ENCODE measurements around the gene LARGE1. TPM values are rescaled to one million over a fixed set of nuclear protein-coding genes. Genes with fewer than 3 reads are reported as not detected.
"Not testable (repeated sequence)": the region's sequence is repeated elsewhere in the genome, so short reads cannot be mapped to it uniquely, and the experiment has no call there.

The LARGE1 gene
- total and polyA plus RNA-seq, 2 donors (not counting 1 experiment from before 2014, with no cell fraction given): 14.1 to 19.2 TPM

GRCh38 chr22:33569559-33569958 is 350.7 kb downstream of the LARGE1 start:
- no peaks in the 10 kb centered on the region for H4K20me1 ChIP-seq (ENCODE audit: control insufficient read depth, extremely low read depth, insufficient read depth, low read length)

GRCh38 chr22:33569018-33569417 is 351.3 kb downstream of the LARGE1 start:
- no peaks in the 10 kb centered on the region for H3K4me1 ChIP-seq (ENCODE audit: control insufficient read depth, extremely low read depth, insufficient read depth, low read length)
- no peak for DNase-seq (ENCODE audit: low read depth in 2 of 2)
- no peak overlapping the region for H3K4me3 ChIP-seq (replicated peaks in 1 of 4; ENCODE audit: control extremely low read depth in 1 of 4, insufficient read depth in 1 of 4, low read depth in 3 of 4, low read length in 4 of 4)
- H3K36me3 ChIP-seq (ENCODE audit: control insufficient read depth, insufficient read depth, low read length): no peaks in the 10 kb centered on the region
- no peak overlapping the region for H3K4me2 ChIP-seq (ENCODE audit: extremely low read depth, insufficient read depth, low read length)
- no peaks in the 10 kb centered on the region for H4K20me1 ChIP-seq (ENCODE audit: control insufficient read depth, extremely low read depth, insufficient read depth, low read length)
- H2AFZ ChIP-seq (ENCODE audit: low read length): no peak overlapping the region
- H3K27me3 ChIP-seq (ENCODE audit: control insufficient read depth, insufficient read depth, low read length): no peaks in the 10 kb centered on the region
- H3K9me3 ChIP-seq (ENCODE audit: control insufficient read depth, insufficient read depth, low read depth, low read length): no peaks in the 10 kb centered on the region
- no peak overlapping the region for H3K9ac ChIP-seq (ENCODE audit: insufficient read depth, low read length)
- no peaks in the 10 kb centered on the region for H3K79me2 ChIP-seq (ENCODE audit: control insufficient read depth, insufficient read depth, low read length)
- H3K27ac ChIP-seq (ENCODE audit: insufficient read depth, low read length): no peak overlapping the region
- TF ChIP-seq, protein P1, sequence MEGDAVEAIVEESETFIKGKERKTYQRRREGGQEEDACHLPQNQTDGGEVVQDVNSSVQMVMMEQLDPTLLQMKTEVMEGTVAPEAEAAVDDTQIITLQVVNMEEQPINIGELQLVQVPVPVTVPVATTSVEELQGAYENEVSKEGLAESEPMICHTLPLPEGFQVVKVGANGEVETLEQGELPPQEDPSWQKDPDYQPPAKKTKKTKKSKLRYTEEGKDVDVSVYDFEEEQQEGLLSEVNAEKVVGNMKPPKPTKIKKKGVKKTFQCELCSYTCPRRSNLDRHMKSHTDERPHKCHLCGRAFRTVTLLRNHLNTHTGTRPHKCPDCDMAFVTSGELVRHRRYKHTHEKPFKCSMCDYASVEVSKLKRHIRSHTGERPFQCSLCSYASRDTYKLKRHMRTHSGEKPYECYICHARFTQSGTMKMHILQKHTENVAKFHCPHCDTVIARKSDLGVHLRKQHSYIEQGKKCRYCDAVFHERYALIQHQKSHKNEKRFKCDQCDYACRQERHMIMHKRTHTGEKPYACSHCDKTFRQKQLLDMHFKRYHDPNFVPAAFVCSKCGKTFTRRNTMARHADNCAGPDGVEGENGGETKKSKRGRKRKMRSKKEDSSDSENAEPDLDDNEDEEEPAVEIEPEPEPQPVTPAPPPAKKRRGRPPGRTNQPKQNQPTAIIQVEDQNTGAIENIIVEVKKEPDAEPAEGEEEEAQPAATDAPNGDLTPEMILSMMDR (conservative IDR thresholded peaks at IDR 0.05 in 1 of 2, IDR thresholded peaks at IDR 0.05 in 1 of 2; ENCODE audit: low read depth in 1 of 2, low read length in 2 of 2): no peak
- TF ChIP-seq EZH2 (IDR thresholded peaks at IDR 0.05; ENCODE audit: low read length, missing control alignments): no peak

More at GRCh38 chr22:33569559-33569958, 350.7 kb downstream of the LARGE1 start:
- Histone ChIP-seq H3K79me2 (ENCODE audit: control insufficient read depth, insufficient read depth, low read length) (no peaks in the 10 kb centered on the region), H3K27ac (ENCODE audit: insufficient read depth, low read length) (no peak overlapping the region), H3K9ac (ENCODE audit: insufficient read depth, low read length) (no peak overlapping the region), H2AFZ (ENCODE audit: low read length) (no peak overlapping the region), H3K4me3 (replicated peaks in 1 of 4; ENCODE audit: control extremely low read depth in 1 of 4, insufficient read depth in 1 of 4, low read depth in 3 of 4, low read length in 4 of 4) (no peak overlapping the region), H3K4me1 (ENCODE audit: control insufficient read depth, extremely low read depth, insufficient read depth, low read length) (no peaks in the 10 kb centered on the region), H3K27me3 (ENCODE audit: control insufficient read depth, insufficient read depth, low read length) (no peaks in the 10 kb centered on the region), H3K4me2 (ENCODE audit: extremely low read depth, insufficient read depth, low read length) (no peak overlapping the region), H3K36me3 (ENCODE audit: control insufficient read depth, insufficient read depth, low read length) (no peaks in the 10 kb centered on the region), H3K9me3 (ENCODE audit: control insufficient read depth, insufficient read depth, low read depth, low read length) (no peaks in the 10 kb centered on the region)
- DNase-seq (ENCODE audit: low read depth in 2 of 2): no peak
- TF ChIP-seq EZH2 (IDR thresholded peaks at IDR 0.05; ENCODE audit: low read length, missing control alignments): no peak
- TF ChIP-seq, protein P1 (conservative IDR thresholded peaks at IDR 0.05 in 1 of 2, IDR thresholded peaks at IDR 0.05 in 1 of 2; ENCODE audit: low read depth in 1 of 2, low read length in 2 of 2): no peak

DNA sequence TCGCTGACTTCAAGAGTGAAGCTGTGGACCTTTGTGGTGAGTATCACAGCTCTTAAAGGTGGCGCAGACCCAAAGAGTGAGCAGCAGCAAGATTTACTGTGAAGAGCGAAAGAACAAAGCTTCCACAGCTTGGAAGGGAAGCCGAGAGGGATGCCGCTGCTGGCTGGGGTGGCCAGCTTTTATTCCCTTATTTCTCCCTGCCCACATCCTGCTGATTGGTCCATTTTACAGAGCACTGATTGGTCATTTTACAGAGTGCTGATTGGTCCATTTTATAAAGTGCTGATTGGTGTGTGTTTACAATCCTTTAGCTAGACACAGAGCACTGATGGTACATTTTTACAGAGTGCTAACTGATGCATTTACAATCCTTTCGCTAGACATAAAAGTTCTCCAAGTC is 353.8 kb downstream of the LARGE1 start:
- not testable (repeated sequence) for H3K27me3 ChIP-seq (ENCODE audit: control insufficient read depth, insufficient read depth, low read length); H3K79me2 ChIP-seq (ENCODE audit: control insufficient read depth, insufficient read depth, low read length); H2AFZ ChIP-seq (ENCODE audit: low read length); H3K4me3 ChIP-seq (replicated peaks in 1 of 4; ENCODE audit: control extremely low read depth in 1 of 4, insufficient read depth in 1 of 4, low read depth in 3 of 4, low read length in 4 of 4); H3K4me1 ChIP-seq (ENCODE audit: control insufficient read depth, extremely low read depth, insufficient read depth, low read length); H3K9ac ChIP-seq (ENCODE audit: insufficient read depth, low read length); H4K20me1 ChIP-seq (ENCODE audit: control insufficient read depth, extremely low read depth, insufficient read depth, low read length); H3K4me2 ChIP-seq (ENCODE audit: extremely low read depth, insufficient read depth, low read length); H3K9me3 ChIP-seq (ENCODE audit: control insufficient read depth, insufficient read depth, low read depth, low read length); H3K27ac ChIP-seq (ENCODE audit: insufficient read depth, low read length); DNase-seq (ENCODE audit: low read depth in 2 of 2); H3K36me3 ChIP-seq (ENCODE audit: control insufficient read depth, insufficient read depth, low read length)

Measured in fibroblast of lung (primary cell).